GM19395 (cell line): ENCODE measurements around the gene DERA.
A peak's percentile ranks its signal among the peaks of the same experiment; 100 is the strongest.
"Not testable (repeated sequence)": the region's sequence is repeated elsewhere in the genome, so short reads cannot be mapped to it uniquely, and the experiment has no call there.

Experiments
- ATAC-seq: cut with Tn5 transposase; IDR thresholded peaks from one replicate; pipeline ENCODE4 v1.9.1; 2021; ENCODE audit warnings: mild to moderate bottlenecking, moderate library complexity; ENCODE audit not compliant: unreplicated experiment

DERA gene

DNA sequence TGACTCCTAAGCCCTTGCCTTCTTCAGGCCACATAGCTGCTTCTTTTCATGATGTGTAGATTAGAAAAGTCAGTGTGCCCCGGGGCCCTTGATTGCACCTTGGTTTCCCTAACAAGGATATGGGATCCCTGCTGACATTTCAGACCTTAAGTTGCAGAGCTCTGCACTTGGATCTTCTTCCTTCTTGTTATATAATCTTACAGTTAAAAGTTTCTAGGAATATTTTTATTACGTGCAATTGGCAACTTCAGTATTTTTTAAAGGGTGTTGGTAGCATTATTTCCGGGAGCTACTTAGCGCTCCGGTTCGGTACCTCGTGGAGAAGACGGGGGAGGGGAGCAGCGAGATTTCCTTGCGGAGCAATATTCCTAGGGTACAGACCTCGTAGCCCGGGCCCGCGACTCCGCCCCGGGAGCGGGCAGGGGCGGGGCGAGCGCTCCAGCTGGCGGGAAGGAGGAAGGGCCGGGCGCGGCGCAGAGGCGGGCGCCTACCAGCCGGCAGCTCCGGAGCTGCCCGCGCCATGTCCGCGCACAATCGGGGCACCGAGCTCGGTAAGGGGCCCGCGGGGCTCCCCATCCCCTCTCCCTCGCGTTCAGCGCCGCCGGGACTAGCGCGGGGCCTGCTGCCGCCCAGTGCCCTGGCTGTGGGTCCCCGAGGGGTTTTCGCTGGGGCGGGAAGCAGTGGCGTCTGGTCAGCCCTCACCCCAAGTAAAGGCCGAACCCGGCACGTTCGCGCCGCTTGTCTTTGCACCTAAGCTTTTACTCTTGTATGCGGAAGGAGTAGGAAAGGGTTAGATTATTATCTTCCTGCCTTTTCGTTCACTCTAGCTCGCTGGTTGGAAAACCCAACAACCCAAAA lies at the start of gene DERA:
Gene DERA, plus strand, starts transcription at position 469 of the 858 bp plus-strand sequence. Its CDS starts 52 bp downstream, at position 521.
- ATAC-seq: peak; percentile 88

GRCh38 chr12:15861404-15861803 lies 49.7 kb upstream of the DERA start:
- no peak for ATAC-seq

DNA sequence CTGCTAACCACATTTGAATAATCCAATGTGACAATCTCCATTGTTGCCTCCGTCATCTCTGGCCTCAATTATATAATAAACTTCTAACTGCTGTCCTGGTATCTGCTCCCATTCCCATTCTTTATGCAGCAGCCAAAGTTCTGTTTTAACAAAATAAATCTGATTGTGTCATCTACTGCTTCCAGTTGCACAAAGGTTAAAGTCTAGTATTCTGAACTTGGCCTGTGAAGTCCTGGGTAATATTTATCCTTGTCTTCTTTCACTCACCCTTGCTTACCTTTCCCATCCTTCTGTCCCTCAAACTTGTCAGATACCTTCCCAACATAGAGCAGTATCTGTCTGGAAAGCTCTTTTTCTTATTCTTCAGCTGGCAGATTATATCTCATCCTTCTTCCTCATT lies 48.3 kb upstream of the DERA start:
- no peak for ATAC-seq

DNA sequence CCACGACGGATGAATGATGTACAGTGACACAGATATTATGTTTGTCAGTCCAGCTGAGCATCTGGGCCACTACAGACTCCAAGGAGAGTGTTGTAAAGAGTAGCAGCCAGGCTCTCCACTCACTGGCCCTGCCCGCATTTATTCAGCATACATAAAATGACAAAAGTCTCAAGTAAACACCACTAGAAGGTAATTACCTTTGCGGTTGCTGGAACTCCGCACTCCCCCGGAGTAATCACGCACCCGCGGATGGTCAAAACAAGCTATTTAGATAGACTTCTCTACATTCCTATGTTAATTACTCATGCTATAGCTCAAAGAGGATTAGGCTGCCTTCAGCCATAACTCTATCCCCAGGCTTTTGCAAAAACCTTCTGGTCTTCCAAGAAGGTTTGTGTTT lies 47.8 kb upstream of the DERA start:
- ATAC-seq: no peak

DNA sequence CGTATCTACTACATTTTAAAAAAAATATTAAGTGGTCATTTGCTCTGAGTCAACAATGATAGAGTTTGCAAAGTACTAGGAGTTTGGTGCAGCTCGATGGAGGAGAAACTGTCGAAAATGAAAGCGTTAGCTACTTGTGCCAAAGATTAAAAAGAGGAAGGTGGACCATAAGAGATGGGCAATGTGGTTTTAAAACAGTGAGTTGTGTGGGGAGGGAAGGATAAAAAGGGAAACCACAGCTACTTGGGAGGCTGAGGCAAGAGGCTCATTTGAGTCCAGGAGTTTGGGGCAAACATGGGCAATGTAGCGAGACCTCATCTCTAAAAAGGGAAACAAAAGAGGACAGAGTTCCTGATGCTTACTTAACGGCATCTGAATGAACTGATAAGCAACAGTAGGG lies 47.1 kb upstream of the DERA start:
- ATAC-seq: peak; percentile 93

- ATAC-seq: no peak
Observed at GRCh38 chr12:15868186-15868585, 42.9 kb upstream of the DERA start.

- ATAC-seq: no peak
Observed at GRCh38 chr12:15873556-15873955, 37.6 kb upstream of the DERA start.

DNA sequence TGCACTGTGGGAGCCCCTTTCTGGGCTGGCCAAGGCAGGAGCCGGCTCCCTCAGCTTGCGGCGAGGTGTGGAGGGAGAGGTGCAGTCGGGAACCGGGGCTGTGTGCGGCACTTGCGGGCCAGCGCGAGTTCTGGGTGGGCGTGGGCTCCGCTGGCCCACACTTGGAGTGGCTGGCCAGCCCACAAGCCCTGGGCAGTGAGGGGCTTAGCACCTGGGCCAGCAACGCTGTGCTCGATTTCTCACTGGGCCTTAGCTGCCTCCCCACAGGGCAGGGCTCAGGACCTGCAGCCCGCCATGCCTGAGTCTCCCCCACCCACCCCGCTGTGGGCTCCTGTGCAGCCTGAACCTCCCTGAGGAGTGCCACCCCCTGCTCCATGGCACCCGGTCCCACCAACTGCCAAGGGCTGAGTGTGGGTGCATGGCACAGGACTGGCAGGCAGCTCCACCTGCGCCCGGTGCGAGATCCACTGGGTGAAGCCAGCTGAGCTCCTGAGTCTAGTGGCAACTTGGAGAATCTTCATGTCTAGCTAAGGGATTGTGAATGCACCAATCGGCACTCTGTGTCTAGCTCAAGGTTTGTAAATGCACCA lies 36.5 kb upstream of the DERA start:
- not testable (repeated sequence) for ATAC-seq

DNA sequence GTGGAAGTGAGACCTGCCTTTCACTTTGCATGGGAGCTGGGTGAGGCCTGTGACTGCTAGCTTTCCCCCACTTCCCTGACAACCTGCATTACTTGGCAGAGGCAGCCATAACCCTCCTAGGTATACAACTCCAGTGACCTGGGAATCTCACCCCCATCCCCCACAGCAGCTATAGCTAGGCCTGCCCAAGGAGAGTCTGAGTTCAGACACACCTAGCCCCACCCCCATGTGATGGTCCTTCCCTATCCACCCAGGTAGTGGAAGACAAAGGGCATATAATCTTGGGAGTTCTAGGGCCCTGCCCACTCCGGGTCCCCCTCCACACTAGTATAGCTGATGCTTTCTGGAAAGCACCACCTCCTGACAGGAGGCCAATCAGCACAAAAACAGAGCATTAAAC lies 35.3 kb upstream of the DERA start:
- ATAC-seq: no peak

- no peak for ATAC-seq
Observed at GRCh38 chr12:15879413-15879812, 31.7 kb upstream of the DERA start.

DNA sequence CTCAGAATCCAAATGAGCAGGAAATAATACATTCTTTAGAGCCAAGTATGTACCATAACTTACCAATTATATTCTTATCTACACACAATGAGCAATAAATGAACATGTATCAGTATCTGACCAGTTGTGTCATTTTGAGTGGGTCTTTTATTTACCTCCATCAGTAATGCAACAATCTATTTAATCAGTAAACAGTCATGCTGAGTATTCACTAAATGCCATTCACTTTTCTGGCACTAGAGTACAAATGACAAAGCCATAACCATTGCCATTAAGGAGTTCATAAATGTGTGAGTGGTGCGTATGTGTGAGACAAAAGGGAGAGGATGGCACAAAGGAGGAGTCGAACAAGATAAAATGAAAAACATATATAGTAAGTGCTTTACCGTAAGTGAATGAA lies 30.4 kb upstream of the DERA start:
- ATAC-seq: no peak

DNA sequence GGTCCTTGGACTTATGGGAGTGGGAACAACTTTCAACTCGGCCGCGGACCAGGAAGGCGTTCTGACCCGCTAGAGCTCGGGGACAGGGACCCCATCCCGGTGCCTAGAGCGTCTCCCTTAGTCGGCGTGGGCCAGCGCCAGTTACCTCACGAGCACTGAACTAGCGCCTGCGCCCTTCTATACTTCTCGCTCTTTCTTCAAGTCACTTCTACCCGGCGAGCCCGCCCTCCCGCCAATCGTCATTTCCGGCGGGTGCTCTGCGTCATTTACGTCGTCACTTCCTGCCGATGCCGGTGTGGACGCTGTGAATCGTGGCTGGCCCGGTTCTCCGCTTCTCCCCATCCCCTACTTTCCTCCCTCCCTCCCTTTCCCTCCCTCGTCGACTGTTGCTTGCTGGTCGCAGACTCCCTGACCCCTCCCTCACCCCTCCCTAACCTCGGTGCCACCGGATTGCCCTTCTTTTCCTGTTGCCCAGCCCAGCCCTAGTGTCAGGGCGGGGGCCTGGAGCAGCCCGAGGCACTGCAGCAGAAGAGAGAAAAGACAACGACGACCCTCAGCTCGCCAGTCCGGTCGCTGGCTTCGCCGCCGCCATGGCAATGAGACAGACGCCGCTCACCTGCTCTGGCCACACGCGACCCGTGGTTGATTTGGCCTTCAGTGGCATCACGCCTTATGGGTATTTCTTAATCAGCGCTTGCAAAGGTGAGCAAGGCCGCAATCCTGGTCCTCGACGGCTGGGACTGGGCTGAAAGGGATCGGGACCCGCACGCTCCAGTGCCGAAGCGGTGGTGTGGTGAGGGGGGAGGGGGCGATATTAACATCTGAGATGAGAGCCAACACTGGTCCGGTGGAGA lies 28.8 kb upstream of the DERA start, which contains the start of gene STRAP:
Gene STRAP, plus strand, starts transcription at position 270 of the 854 bp plus-strand sequence. Its CDS starts 321 bp downstream, at position 591.
- ATAC-seq: peak; percentile 98

- no peak for ATAC-seq
Observed at GRCh38 chr12:15883536-15883935, 27.6 kb upstream of the DERA start.

DNA sequence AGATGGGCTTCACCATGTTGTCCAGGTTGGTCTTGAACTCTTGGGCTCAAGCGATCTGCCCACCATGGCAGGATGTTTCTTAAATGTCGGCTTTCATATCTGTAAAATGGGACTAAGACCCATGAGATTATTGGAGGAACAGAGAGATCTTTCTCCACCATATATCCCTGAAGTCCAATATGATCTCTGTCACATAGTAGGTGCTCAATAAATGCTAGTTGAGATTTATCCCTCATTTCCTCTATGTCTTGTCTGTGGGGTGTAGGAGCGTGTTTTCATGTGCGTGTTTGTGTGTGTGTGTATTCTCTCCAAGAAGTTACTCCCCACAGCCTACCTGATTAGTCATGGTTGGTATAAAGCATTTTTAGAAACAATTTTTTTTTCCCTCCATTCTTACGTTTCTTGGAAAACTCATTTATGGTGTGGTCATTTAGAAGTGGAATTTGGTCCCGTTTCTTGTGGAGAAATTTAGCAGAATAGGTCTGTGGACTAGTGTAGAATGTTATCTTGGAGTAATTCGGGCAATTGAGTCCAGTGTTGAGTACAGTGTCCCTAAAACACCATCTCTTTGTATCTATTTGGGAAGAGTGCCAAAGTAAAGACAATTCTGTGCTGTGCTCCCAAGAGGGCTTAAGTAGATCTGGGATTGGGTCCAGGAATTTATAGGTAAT lies 24.6 kb upstream of the DERA start:
- ATAC-seq: no peak

DNA sequence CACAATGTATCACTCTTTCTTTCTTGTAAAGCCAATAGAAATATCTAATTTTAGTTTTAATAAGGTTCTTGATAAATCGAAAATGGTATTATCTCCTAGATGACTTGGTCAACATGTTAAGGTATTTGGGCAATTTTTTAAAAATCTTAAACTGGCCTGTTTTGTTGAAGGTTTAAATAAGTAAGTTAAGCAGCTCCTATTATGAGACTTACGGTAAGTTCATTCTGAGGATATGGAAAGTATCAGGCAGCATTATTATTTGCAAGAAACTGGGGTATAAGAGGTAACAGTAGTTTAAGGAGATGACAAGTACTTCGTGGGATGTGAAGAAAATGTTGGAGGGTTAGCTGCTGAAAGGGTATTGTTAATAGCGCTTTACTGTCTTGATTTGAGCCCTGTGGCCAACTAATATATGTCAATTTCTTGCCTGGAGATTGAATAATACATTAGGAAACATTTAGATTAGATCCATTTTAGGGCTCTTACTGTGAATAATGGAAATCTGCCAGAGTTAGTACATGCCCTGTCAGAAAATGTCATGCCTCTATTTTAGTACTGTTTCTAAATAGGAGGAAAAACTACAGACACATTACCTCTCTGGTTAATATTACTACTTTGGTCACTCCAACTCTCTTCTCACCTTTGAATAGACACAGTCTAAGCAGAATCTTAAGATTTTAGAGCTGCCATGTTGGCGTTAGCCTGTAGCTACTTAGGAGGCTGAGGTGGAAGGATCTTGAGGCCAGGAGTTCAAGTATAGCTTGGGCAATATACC lies 23.9 kb upstream of the DERA start:
- no peak for ATAC-seq

GRCh38 chr12:15892645-15893259 lies 18.4 kb upstream of the DERA start:
- ATAC-seq: no peak

DNA sequence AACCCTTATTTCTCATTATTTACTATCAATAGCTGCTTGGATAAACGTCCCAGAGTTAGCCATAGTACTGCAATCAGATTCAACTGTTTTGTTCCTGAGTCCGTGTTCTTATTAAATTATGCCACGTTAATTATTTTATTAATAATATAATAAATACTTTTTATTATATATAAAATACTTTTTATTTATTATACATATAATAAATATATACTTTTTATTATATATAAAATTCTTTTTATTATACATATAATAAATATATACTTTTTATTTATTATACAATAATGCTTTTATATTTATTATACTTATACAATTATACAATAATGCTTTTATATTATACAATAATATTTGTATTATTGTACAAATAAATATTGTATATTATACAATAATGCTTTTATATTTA lies 17.9 kb upstream of the DERA start:
- no peak for ATAC-seq

GRCh38 chr12:15896867-15897266 lies 14.3 kb upstream of the DERA start:
- ATAC-seq: no peak

GRCh38 chr12:15897433-15897832 lies 13.7 kb upstream of the DERA start:
- ATAC-seq: no peak
